ENCODE results near the gene CDYL. TPM values are rescaled to one million over a fixed set of nuclear protein-coding genes. Genes with fewer than 3 reads are reported as not detected.

CDYL gene
- total RNA-seq, 1 experiment from 2014 or later, result 38.4 TPM

- CTCF ChIA-PET, result no interaction called here
- no peak overlapping the region for H3K9ac ChIP-seq (ENCODE audit: low read length)
These were observed 28.6 kb upstream of the CDYL start for GRCh38 chr6:4747588-4747987.

GRCh38 chr6:4751823-4752464 lies 24.3 kb upstream of the CDYL start:
- ChIA-PET POLR2A (ENCODE audit: unreplicated experiment) (no interaction called here), CTCF (no interaction called here)
- H3K4me2 ChIP-seq (ENCODE audit: low read length), result no peak overlapping the region
- H3K79me2 ChIP-seq (ENCODE audit: low read length), result no peaks in the 10 kb centered on the region
- H3K36me3 ChIP-seq (ENCODE audit: low read depth, low read length), result no peaks in the 10 kb centered on the region
- no peak overlapping the region for H3K4me3 ChIP-seq (ENCODE audit: low read length)
- no peaks in the 10 kb centered on the region for H3F3A ChIP-seq (ENCODE audit: low read length, unreplicated experiment)
- H3K4me1 ChIP-seq (ENCODE audit: insufficient read depth, low read length), result peaks cover 7% of the 10 kb centered on the region; the same call in 1 of the 2 replicates
- no TSS peak for BruUV-seq (replicated peaks)
- intact Hi-C loops (cut with micrococcal nuclease), result no loop called here
- TF ChIP-seq CTCF (conservative IDR thresholded peaks at IDR 0.05; ENCODE audit: low read depth, low read length) (no peak), EZH2phosphoT487 (IDR thresholded peaks at IDR 0.05; ENCODE audit: borderline replicate concordance, low read length) (no peak), EZH2 (IDR thresholded peaks at IDR 0.05; ENCODE audit: low read length, unreplicated experiment) (no peak)
- H3K9ac ChIP-seq (ENCODE audit: low read length), result no peak overlapping the region
- H3K9me3 ChIP-seq (ENCODE audit: low read length), result no peaks in the 10 kb centered on the region
- H3K27me3 ChIP-seq (ENCODE audit: low read length), result no peaks in the 10 kb centered on the region
- H4K20me1 ChIP-seq (ENCODE audit: low read length), result no peaks in the 10 kb centered on the region
- H3K9me2 ChIP-seq (replicated peaks; ENCODE audit: low read length), result no peaks in the 10 kb centered on the region
- H3K27ac ChIP-seq (ENCODE audit: low read length), result no peak overlapping the region
- DNase-seq, result no peak
- no peak for ATAC-seq
- H2AFZ ChIP-seq (ENCODE audit: low read length), result no peak overlapping the region

More at GRCh38 chr6:4747588-4747987, 28.6 kb upstream of the CDYL start:
- DNase-seq (no peak), ATAC-seq (no peak)
- peaks cover 4% of the 10 kb centered on the region; the same call in 1 of the 2 replicates for H3K4me1 ChIP-seq (ENCODE audit: insufficient read depth, low read length)
- no peaks in the 10 kb centered on the region for H3K27me3 ChIP-seq (ENCODE audit: low read length)
- POLR2A ChIA-PET (ENCODE audit: unreplicated experiment), result no interaction called here
- no peaks in the 10 kb centered on the region for H3K9me2 ChIP-seq (replicated peaks; ENCODE audit: low read length)
- no peak overlapping the region for H3K4me3 ChIP-seq (ENCODE audit: low read length)
- TF ChIP-seq CTCF (conservative IDR thresholded peaks at IDR 0.05; ENCODE audit: low read depth, low read length), result no peak
- TF ChIP-seq EZH2 (IDR thresholded peaks at IDR 0.05; ENCODE audit: low read length, unreplicated experiment), result no peak
- TF ChIP-seq EZH2phosphoT487 (IDR thresholded peaks at IDR 0.05; ENCODE audit: borderline replicate concordance, low read length), result no peak
- no peaks in the 10 kb centered on the region for H4K20me1 ChIP-seq (ENCODE audit: low read length)
- intact Hi-C loops (cut with micrococcal nuclease), result no loop called here
- H2AFZ ChIP-seq (ENCODE audit: low read length), result no peak overlapping the region
- H3K27ac ChIP-seq (ENCODE audit: low read length), result no peak overlapping the region
- no peaks in the 10 kb centered on the region for H3K9me3 ChIP-seq (ENCODE audit: low read length)
- H3K79me2 ChIP-seq (ENCODE audit: low read length), result no peaks in the 10 kb centered on the region
- BruUV-seq (replicated peaks), result no TSS peak
- no peak overlapping the region for H3K4me2 ChIP-seq (ENCODE audit: low read length)
- no peaks in the 10 kb centered on the region for H3F3A ChIP-seq (ENCODE audit: low read length, unreplicated experiment)
- no peaks in the 10 kb centered on the region for H3K36me3 ChIP-seq (ENCODE audit: low read depth, low read length)

GRCh38 chr6:4756247-4756646 lies 20.0 kb upstream of the CDYL start:
- no peaks in the 10 kb centered on the region for H4K20me1 ChIP-seq (ENCODE audit: low read length)
- TF ChIP-seq EZH2phosphoT487 (IDR thresholded peaks at IDR 0.05; ENCODE audit: borderline replicate concordance, low read length) (no peak), CTCF (conservative IDR thresholded peaks at IDR 0.05; ENCODE audit: low read depth, low read length) (no peak), EZH2 (IDR thresholded peaks at IDR 0.05; ENCODE audit: low read length, unreplicated experiment) (no peak)

More at GRCh38 chr6:4756247-4756646, 20.0 kb upstream of the CDYL start:
- Histone ChIP-seq H3K4me3 (ENCODE audit: low read length) (no peak overlapping the region), H3F3A (ENCODE audit: low read length, unreplicated experiment) (no peaks in the 10 kb centered on the region), H3K79me2 (ENCODE audit: low read length) (no peaks in the 10 kb centered on the region), H3K27ac (ENCODE audit: low read length) (no peak overlapping the region), H3K36me3 (ENCODE audit: low read depth, low read length) (no peaks in the 10 kb centered on the region), H3K27me3 (ENCODE audit: low read length) (no peaks in the 10 kb centered on the region), H2AFZ (ENCODE audit: low read length) (no peak overlapping the region), H3K4me2 (ENCODE audit: low read length) (no peak overlapping the region), H3K4me1 (ENCODE audit: insufficient read depth, low read length) (peaks cover 7% of the 10 kb centered on the region; the same call in 1 of the 2 replicates), H3K9ac (ENCODE audit: low read length) (no peak overlapping the region), H3K9me3 (ENCODE audit: low read length) (no peaks in the 10 kb centered on the region), H3K9me2 (replicated peaks; ENCODE audit: low read length) (no peaks in the 10 kb centered on the region)
- BruUV-seq (replicated peaks), result no TSS peak
- intact Hi-C loops (cut with micrococcal nuclease), result no loop called here
- ATAC-seq (peak; percentile 74), DNase-seq (peak; percentile 40)
- ChIA-PET CTCF (no interaction called here), POLR2A (ENCODE audit: unreplicated experiment) (no interaction called here)

Data from PC-3 (cell line).